Body of pancreas (tissue), 4 donors: ENCODE measurements around the gene HTRA3. TPM values are rescaled to one million over a fixed set of nuclear protein-coding genes. Genes with fewer than 3 reads are reported as not detected.

Source experiments
- ATAC-seq: fragments of 150-250 bp; one replicate; pipeline ENCODE4 v1.9.1; 2016
- DNase-seq, 4 donors: peaks; one replicate each; pipeline ENCODE4 v3.0.0-alpha.2; 2019
- H3K27ac ChIP-seq, 4 donors: fragments of 200-600 bp; sonication (generic); 1 replicate in 3 of 4; 2 replicates in 1 of 4; pipeline versions ENCODE4 v1.5.1 to v1.6.1; 2016 to 2019; ENCODE audit warnings: mild to moderate bottlenecking in 1 of 4, mixed read lengths in 1 of 4, moderate library complexity in 1 of 4
- H3K27me3 ChIP-seq, 2 donors: fragments of 200-600 bp; sonication (generic); one replicate each; pipeline ENCODE4 v1.6.0; 2016; ENCODE audit warnings: mild to moderate bottlenecking in 1 of 2
- H3K36me3 ChIP-seq, 2 donors: fragments of 200-600 bp; sonication (generic); replicated peaks in 1 of 2; 2 replicates each; pipeline ENCODE4 v1.5.1; 2016; ENCODE audit warnings: low read depth in 2 of 2; ENCODE audit not compliant: insufficient read depth in 1 of 2
- H3K4me1 ChIP-seq: fragments of 200-600 bp; sonication (generic); one replicate; pipeline ENCODE4 v1.6.0; 2016
- H3K4me3 ChIP-seq, 2 donors: fragments of 200-600 bp; sonication (generic); 1 replicate in 1 of 2; 2 replicates in 1 of 2; pipeline ENCODE4 v1.5.1; 2016 to 2019
- H3K9me3 ChIP-seq, 3 donors: fragments of 200-600 bp; sonication (generic); 1 replicate in 2 of 3; 2 replicates in 1 of 3; pipeline ENCODE4 v1.5.1; 2016
- POLR2A ChIP-seq, 3 donors: fragments of 450-650 bp; IDR thresholded peaks; one replicate each; pipeline ENCODE4 v1.6.1; 2016; ENCODE audit warnings: antibody characterized with exemption in 3 of 3, mild to moderate bottlenecking in 2 of 3
- WGBS, 2 donors: methylation state at CpG; one replicate each; pipeline ENCODE4 v1.1.5; 2017; 5-methylcytosine and 5-hydroxymethylcytosine counted together
- intact Hi-C: fragments of 100-400 bp; cut with DNase I; formaldehyde crosslinking; loops from one replicate; pipeline ENCODE4 v1.15.1; 2023
- total RNA-seq, 2 donors: library from RNA; depleted of rRNA; stranded (reverse); fragments of >200 nt; gene quantifications; one replicate each; pipeline ENCODE4 v1.1.0, GENCODE V29; 2016
- TF ChIP-seq, protein P1 (sequence below), 7 experiments: fragments of 450-650 bp in 4 of 7; fragments of 200-600 bp in 3 of 7; sonication (generic) in 3 of 7; IDR thresholded peaks; one replicate each; pipeline ENCODE4 v1.5.1; 2016 to 2019; ENCODE audit warnings: antibody characterized with exemption in 7 of 7

HTRA3 gene
- total RNA-seq, 2 donors from 2014 or later = 4.2 to 17.5 TPM

DNA sequence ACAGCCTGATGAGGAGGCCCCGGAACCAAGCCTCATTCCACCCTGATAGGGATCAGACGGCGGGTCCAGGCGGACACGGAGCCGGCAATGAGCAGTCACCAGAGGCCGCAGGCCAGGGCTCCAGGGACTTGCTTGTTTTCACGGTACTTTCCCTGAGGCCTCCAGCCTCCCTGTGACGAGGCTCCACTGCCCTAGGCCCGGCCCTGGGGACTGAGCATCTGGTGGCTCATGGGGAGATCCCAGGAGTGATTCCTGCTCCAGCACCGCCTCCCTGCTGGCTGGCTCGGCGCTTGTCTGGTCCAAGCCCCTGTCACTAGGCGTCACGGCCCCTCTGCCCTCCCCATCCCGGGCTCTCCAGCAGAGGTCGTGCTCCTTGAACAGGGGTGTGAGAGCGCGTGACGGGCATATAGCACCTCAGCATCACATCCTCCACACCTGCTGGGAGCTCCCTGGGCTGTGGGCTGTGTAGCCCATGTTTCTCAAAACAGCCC is 14.1 kb downstream of the HTRA3 start:
- DNase-seq (no peak), ATAC-seq (peak; percentile 22)
- Histone ChIP-seq H3K36me3 (no peaks in the 10 kb centered on the region), H3K27ac (no peak overlapping the region), H3K9me3 (no peaks in the 10 kb centered on the region), H3K27me3 (no peaks in the 10 kb centered on the region), H3K4me3 (no peak overlapping the region), H3K4me1 (no peaks in the 10 kb centered on the region)
- intact Hi-C loops = no loop called here
- WGBS, 2 donors = 62 to 67% methylated on average over 7 to 20 of the region's 20 CpGs
- TF ChIP-seq, protein P1, sequence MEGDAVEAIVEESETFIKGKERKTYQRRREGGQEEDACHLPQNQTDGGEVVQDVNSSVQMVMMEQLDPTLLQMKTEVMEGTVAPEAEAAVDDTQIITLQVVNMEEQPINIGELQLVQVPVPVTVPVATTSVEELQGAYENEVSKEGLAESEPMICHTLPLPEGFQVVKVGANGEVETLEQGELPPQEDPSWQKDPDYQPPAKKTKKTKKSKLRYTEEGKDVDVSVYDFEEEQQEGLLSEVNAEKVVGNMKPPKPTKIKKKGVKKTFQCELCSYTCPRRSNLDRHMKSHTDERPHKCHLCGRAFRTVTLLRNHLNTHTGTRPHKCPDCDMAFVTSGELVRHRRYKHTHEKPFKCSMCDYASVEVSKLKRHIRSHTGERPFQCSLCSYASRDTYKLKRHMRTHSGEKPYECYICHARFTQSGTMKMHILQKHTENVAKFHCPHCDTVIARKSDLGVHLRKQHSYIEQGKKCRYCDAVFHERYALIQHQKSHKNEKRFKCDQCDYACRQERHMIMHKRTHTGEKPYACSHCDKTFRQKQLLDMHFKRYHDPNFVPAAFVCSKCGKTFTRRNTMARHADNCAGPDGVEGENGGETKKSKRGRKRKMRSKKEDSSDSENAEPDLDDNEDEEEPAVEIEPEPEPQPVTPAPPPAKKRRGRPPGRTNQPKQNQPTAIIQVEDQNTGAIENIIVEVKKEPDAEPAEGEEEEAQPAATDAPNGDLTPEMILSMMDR (IDR thresholded peaks at IDR 0.05) = no peak
- no peak for TF ChIP-seq POLR2A (IDR thresholded peaks at IDR 0.05)

DNA sequence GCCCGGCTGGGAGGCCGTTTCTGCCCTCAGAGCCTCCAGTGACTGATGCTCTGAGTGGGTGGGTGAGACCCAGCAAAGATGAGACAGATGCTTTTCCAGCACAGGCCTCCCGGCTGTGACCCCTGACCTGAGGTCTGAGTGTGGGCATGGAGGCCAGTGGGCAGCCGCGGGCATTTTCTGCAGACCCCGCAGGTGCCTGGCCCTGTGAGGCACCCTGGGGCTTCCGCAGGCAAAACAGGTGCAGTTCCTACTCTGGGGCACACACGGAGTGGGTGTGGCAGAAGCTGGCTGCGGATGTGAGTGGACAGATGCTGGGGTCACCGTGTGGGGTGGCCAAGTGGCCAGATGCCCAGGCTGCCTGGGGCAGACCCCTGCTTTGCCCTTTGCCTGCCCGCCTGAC is 14.8 kb downstream of the HTRA3 start:
- Histone ChIP-seq H3K27me3 (no peaks in the 10 kb centered on the region), H3K9me3 (no peaks in the 10 kb centered on the region), H3K27ac (no peak overlapping the region), H3K4me1 (no peaks in the 10 kb centered on the region), H3K36me3 (no peaks in the 10 kb centered on the region), H3K4me3 (no peak overlapping the region)
- TF ChIP-seq POLR2A (IDR thresholded peaks at IDR 0.05) = no peak
- DNase-seq (no peak), ATAC-seq (no peak)
- 69 to 70% methylated on average over 4 to 11 of the region's 11 CpGs for WGBS, 2 donors
- intact Hi-C loops = no loop called here

DNA sequence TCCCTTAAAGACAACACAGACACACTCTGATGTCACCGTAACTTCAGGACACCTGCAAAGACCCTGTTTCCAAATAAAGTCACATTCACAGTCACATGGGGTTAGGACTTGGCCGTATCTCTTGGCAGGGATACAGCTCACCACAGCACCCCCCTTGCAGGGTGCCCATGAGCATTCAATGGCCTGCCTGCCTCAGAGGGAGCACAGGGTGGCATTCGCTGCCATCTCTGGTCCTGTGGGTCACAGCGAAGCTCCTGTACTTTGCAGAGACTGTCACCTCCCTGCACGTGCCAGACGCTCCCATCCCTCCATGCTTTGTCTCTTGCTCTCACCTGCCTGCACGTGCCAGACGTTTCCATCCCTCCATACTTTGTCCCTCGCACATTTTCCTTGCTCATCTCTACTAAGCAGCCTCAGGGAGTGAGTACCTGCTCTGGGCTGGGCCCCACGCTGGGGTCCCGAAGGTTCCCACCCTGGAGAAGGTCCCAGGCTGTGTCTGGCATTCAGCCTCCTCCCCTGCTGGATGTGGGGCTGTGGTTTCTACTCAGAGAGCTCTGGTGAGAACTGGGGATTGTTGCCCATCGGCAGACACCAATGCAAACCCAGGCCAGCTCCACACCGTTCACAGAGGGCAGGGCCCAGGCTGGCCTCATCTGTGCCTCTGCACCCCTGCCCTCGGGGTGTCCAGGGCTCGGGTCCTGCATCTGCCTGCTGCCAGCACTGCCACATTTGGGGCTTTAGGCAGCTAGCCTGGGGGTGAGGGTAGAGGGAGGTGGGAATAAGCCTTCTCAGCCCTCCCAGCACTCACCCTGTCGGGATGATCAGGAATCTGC is 15.8 kb downstream of the HTRA3 start:
- no peaks in the 10 kb centered on the region for H3K36me3 ChIP-seq
- no peaks in the 10 kb centered on the region for H3K4me1 ChIP-seq
- H3K4me3 ChIP-seq = no peak overlapping the region
- WGBS, 2 donors = 56 to 60% methylated on average over 12 to 16 of the region's 16 CpGs
- ATAC-seq (no peak), DNase-seq (no peak)
- TF ChIP-seq, protein P1 (IDR thresholded peaks at IDR 0.05) = no peak
- no peak for TF ChIP-seq POLR2A (IDR thresholded peaks at IDR 0.05)
- intact Hi-C loops = no loop called here
- H3K27ac ChIP-seq = no peak overlapping the region
- H3K27me3 ChIP-seq = no peaks in the 10 kb centered on the region
- H3K9me3 ChIP-seq = no peaks in the 10 kb centered on the region

GRCh38 chr4:8285976-8286718 is 16.6 kb downstream of the HTRA3 start:
- ATAC-seq (no peak), DNase-seq (no peak)
- WGBS, 2 donors = 76% methylated on average over 21 of the region's 23 CpGs; no CpG with 5 or more reads in 1 of the 2 donors
- Histone ChIP-seq H3K4me1 (no peaks in the 10 kb centered on the region), H3K27me3 (no peaks in the 10 kb centered on the region), H3K9me3 (no peaks in the 10 kb centered on the region), H3K27ac (no peak overlapping the region), H3K4me3 (no peak overlapping the region), H3K36me3 (no peaks in the 10 kb centered on the region)
- no peak for TF ChIP-seq POLR2A (IDR thresholded peaks at IDR 0.05)
- TF ChIP-seq, protein P1 (IDR thresholded peaks at IDR 0.05) = no peak
- intact Hi-C loops = no loop called here

- H3K4me1 ChIP-seq = no peaks in the 10 kb centered on the region
- no peak overlapping the region for H3K4me3 ChIP-seq
- H3K36me3 ChIP-seq = no peaks in the 10 kb centered on the region
- H3K27ac ChIP-seq = no peak overlapping the region
- H3K9me3 ChIP-seq = no peaks in the 10 kb centered on the region
- TF ChIP-seq, protein P1 (IDR thresholded peaks at IDR 0.05) = no peak
- TF ChIP-seq POLR2A (IDR thresholded peaks at IDR 0.05) = no peak
- no peaks in the 10 kb centered on the region for H3K27me3 ChIP-seq
- WGBS, 2 donors = 71 to 73% methylated on average over 8 to 15 of the region's 15 CpGs
- DNase-seq = no peak
- ATAC-seq = no peak
- intact Hi-C loops = no loop called here
These were observed 17.3 kb downstream of the HTRA3 start for GRCh38 chr4:8286719-8287342.
